Left renal pelvis (tissue), 4 donors: ENCODE measurements around the gene SYTL3. TPM values are rescaled to one million over a fixed set of nuclear protein-coding genes. Genes with fewer than 3 reads are reported as not detected.
"Not testable (repeated sequence)": the region's sequence is repeated elsewhere in the genome, so short reads cannot be mapped to it uniquely, and the experiment has no call there.

ENCODE experiments used
- DNase-seq, 4 donors: peaks; one replicate each; pipeline ENCODE4 v3.0.0-alpha.2; 2013; ENCODE audit warnings: low read depth in 4 of 4, low spot score in 3 of 4
- polyA plus RNA-seq, 4 donors: library from polyadenylated mRNA; unstranded; fragments of 120-200 nt; gene quantifications; one replicate each; pipeline ENCODE4 v1.2.1, GENCODE V29; 2013; ENCODE audit not compliant: insufficient read length in 4 of 4

Gene SYTL3
- polyA plus RNA-seq, 4 donors, result 1.4 to 4.6 (median 3.5) TPM

- DNase-seq, result no peak
These were observed 136.9 kb downstream of the SYTL3 start for GRCh38 chr6:158786645-158787304.

GRCh38 chr6:158787395-158787794, 137.5 kb downstream of the SYTL3 start:
- no peak for DNase-seq

- DNase-seq, result no peak
These were observed 139.5 kb downstream of the SYTL3 start for GRCh38 chr6:158789115-158789917.

GRCh38 chr6:158791274-158791855, 141.5 kb downstream of the SYTL3 start:
- DNase-seq, result no peak

GRCh38 chr6:158792505-158792904, 142.7 kb downstream of the SYTL3 start:
- not testable (repeated sequence) for DNase-seq

- DNase-seq, result no peak
These were observed 143.6 kb downstream of the SYTL3 start for GRCh38 chr6:158793432-158793831.

GRCh38 chr6:158795516-158795915, 145.7 kb downstream of the SYTL3 start:
- no peak for DNase-seq

- no peak for DNase-seq
These were observed 146.5 kb downstream of the SYTL3 start for GRCh38 chr6:158796353-158796752.

GRCh38 chr6:158797331-158798310, 147.8 kb downstream of the SYTL3 start:
- no peak for DNase-seq

GRCh38 chr6:158798311-158798710, 148.5 kb downstream of the SYTL3 start:
- no peak for DNase-seq

GRCh38 chr6:158799051-158799792, 149.4 kb downstream of the SYTL3 start:
- DNase-seq, result peak in 2 of 4 donors; percentile 65 to 78

- DNase-seq, result no peak
These were observed 151.9 kb downstream of the SYTL3 start for GRCh38 chr6:158801655-158802294.

GRCh38 chr6:158803733-158804143, 153.9 kb downstream of the SYTL3 start:
- no peak for DNase-seq

- no peak for DNase-seq
These were observed 154.4 kb downstream of the SYTL3 start for GRCh38 chr6:158804207-158804606.

GRCh38 chr6:158805698-158806377, 156.0 kb downstream of the SYTL3 start:
- DNase-seq, result no peak

GRCh38 chr6:158807515-158808441, 157.9 kb downstream of the SYTL3 start:
- DNase-seq, result no peak

- no peak for DNase-seq
These were observed 158.6 kb downstream of the SYTL3 start for GRCh38 chr6:158808442-158808833.
